C1 segment of cervical spinal cord (tissue), 14 donors: ENCODE data around the gene PDE7B.

Experiments used
- DNase-seq, 14 donors: peaks; one replicate each; lab custom pipeline; 2025; lab: John Stamatoyannopoulos, UW

PDE7B gene

GRCh38 chr6:136144251-136145023 lies 292.9 kb downstream of the PDE7B start:
- DNase-seq, result no peak

- no peak for DNase-seq
These were observed 294.6 kb downstream of the PDE7B start for GRCh38 chr6:136146130-136146529.

GRCh38 chr6:136147342-136147741 lies 295.8 kb downstream of the PDE7B start:
- no peak for DNase-seq

DNA sequence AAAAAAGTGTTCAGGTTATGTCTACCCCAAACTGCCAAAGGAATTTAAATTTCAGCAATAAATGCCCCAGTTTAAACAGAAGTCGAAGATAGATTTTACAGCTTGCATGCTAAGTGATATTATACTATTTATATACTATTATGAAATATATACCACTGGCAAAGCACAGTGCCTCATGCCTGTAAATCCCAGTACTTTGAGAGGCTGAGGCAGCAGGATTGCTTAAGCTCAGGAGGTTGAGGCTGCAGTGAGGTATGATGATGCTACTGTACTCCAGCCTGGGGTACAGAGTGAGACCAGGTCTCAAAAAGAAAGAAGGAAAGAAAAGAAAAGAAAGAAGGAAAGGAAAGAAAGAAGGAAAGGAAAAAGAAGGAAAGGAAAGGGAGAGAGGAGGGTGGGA lies 296.6 kb downstream of the PDE7B start:
- DNase-seq, result no peak

- no peak for DNase-seq
These were observed 297.0 kb downstream of the PDE7B start for GRCh38 chr6:136148523-136148922.

DNA sequence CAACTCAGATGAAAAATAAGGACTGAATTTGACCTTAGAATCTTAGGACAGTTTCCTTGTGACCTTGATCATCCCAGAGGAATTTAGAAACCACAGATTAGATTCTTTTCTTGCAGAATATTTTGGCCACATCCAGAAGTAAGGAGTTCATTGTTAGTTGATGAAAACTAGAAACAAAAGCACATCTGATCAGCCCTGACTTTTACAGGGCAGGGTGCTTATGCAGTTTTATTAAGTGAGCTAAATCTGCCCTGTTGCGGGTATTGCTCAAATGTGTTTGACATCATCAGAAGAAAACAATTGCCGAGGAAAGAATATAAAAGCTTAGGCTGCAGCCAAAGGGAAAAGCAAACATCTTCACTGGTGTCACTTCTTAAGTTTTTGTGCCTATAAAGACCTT lies 297.8 kb downstream of the PDE7B start:
- DNase-seq, result no peak

DNA sequence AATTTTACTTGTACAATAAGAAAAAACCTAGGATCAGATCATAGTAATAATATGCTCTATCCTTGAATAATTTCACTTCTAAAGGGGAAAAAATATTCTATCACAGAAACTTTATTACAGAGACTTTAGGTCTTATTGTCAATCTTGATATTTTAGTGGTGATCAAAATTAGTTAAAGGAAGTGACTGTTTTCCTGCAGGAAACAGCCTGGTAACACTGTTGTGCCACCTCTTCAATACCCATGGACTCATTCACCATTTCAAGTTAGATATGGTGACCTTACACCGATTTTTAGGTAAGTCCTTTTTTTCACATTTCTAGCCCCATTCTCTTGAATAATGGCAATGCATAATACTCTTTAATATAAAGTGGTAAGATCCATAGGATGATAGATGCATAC lies 299.5 kb downstream of the PDE7B start:
- DNase-seq, result no peak

DNA sequence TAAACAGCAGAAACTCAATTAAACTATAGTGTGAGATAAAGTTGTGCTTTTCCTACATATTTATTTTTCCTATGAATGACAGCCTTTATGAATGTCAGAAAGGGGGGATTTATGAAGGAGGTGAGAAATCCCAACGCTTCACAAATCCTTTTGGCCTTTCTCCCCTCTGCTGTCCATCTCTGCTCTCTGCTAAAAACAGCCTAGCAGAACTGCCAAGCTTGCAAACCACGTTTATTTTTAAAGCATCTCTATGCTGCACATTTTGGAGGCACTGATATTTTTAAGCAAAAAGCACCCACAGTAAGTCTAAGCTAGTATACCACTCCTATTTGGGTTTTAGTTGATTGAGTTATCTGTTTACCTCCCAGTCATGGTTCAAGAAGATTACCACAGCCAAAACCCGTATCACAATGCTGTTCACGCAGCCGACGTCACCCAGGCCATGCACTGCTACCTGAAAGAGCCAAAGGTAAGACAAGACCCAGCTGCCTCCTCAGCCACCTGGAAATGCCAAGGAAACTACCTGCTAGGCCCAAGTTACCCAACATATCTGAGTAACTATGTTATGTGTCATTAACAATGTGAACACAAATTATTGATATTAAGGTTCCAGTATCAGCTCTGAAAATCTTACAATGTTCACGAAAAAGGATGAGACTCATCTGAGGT lies 302.3 kb downstream of the PDE7B start:
- no peak for DNase-seq

GRCh38 chr6:136155191-136155590 lies 303.7 kb downstream of the PDE7B start:
- no peak for DNase-seq

DNA sequence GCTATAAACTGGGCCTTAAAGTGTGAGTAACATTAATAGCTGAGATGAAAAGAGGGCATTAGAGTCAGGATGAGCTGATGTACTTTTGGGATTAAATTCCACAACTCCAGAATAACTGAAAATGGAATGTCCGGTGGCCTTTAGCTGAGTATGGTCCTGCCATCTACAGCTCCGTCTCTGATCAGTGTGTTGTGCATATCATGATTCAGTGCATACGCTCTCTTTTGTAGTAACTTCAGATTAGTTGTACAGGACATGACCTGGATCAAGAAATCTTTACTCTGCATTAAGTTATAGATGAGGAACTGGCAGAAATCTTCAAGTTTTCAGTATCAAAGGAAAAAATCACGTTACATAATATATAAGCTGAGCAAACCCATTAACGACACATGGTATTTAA lies 306.2 kb downstream of the PDE7B start:
- no peak for DNase-seq

- peak in 2 of 14 donors; percentile 6 to 34 for DNase-seq
These were observed 306.9 kb downstream of the PDE7B start for GRCh38 chr6:136158387-136158821.

GRCh38 chr6:136158971-136159370 lies 307.5 kb downstream of the PDE7B start:
- no peak for DNase-seq

DNA sequence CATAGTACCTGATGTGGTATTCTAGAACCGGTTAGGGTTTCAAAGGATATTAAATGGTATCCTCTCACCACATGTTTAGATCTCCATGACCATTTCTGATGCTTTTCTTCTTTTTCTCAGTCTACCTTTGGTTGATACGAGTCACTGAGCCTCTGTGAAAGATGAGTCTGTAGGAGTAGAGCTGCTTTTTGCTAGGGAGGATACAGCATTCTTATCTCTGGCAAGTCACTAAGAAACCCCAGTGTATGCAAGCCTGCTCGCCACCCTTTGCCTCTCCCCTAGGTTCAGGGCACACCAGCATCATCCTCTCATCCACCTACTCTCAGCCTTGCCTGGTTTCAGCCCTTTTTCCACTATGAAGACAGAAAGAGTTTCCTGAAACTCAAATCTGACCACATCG lies 308.7 kb downstream of the PDE7B start:
- no peak for DNase-seq

DNA sequence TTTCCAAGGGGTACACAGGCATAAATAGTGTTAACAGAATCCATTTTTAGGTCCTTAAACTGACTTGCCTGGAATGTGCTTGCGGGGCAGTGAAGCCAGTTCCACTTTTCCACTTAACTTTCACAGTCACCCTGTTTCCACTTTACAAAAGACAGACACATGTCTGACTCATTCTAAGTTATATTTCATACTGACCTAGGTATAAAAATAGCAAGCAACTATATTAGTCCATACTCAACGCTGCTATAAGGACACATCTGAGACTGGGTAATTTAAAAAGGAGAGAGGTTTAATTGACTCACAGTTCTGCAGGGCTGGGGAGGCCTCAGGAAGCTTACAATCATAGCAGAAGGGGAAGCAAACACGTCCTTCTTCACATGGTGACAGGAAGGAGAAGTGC lies 310.4 kb downstream of the PDE7B start:
- DNase-seq, result no peak

GRCh38 chr6:136163260-136163659 lies 311.8 kb downstream of the PDE7B start:
- DNase-seq, result no peak

DNA sequence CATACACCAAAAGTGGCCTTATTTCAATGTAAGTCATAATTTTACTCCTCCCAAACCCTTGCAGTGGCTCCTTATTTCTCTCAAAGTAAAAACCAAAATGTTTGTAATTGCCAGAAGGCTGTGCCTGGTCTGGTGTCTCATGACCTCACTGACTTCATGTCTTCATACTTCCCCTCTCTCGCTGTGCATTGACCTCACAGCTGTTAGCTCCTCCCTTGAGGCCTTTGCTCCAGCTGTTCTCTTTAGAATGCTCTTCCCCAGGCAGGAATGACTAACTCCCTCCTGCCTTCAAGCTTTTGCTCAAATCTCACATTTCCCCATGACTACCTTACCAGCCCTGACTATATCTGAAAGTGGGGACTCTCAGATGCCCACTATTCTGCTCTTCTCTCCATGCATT lies 315.3 kb downstream of the PDE7B start:
- DNase-seq, result no peak

DNA sequence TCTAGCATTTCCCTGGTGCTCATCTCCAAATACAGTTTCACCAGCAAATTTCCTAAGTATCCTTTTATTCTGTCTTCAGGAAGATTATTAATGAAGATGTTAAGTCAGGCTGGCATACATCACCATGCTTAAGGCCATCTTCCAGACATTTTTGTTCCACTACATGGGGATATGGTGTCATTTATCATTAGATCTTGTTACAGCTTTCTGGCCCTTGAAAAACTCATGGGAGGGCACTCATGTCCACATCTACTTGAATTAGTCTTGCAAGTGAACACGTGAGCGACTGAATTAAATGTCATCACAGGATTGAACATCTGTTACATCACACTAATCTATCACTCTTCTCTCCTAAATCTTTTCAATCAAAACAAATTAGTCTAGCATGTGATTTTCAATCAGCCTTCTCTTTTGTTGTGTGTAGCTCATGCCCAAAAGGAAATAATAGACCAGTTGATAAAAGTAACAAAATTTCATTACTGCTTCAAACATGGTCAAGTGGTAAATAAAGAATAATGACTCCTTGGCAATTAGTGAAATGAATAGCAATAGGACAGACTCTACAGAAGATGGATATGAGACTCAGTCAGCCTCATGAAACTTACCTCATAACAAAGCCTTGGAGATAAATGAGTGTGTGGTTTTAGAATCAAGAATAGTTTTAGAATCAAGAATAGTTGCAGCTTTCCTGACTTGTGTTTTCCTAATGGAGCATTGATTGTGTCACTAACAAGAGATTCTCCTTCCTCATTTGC lies 318.1 kb downstream of the PDE7B start:
- no peak for DNase-seq

DNA sequence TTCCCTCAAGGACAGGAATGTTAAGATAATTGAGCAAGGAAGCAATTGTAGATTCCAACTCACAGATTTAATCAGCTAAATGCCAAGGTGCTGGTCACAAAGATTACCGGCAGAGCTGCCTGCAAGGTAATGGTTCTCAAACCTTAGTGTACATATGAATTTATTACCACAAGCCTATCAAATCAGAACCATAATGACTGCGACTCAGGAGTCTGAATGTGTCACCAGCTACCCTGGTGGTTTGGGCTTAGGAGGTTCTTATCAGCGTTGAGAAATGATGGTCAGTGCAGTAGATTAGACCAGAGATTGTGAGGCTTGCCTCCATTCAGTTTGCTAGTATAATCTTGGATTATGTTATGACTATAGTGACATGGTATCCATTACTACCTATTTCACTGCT lies 319.7 kb downstream of the PDE7B start:
- DNase-seq, result no peak

DNA sequence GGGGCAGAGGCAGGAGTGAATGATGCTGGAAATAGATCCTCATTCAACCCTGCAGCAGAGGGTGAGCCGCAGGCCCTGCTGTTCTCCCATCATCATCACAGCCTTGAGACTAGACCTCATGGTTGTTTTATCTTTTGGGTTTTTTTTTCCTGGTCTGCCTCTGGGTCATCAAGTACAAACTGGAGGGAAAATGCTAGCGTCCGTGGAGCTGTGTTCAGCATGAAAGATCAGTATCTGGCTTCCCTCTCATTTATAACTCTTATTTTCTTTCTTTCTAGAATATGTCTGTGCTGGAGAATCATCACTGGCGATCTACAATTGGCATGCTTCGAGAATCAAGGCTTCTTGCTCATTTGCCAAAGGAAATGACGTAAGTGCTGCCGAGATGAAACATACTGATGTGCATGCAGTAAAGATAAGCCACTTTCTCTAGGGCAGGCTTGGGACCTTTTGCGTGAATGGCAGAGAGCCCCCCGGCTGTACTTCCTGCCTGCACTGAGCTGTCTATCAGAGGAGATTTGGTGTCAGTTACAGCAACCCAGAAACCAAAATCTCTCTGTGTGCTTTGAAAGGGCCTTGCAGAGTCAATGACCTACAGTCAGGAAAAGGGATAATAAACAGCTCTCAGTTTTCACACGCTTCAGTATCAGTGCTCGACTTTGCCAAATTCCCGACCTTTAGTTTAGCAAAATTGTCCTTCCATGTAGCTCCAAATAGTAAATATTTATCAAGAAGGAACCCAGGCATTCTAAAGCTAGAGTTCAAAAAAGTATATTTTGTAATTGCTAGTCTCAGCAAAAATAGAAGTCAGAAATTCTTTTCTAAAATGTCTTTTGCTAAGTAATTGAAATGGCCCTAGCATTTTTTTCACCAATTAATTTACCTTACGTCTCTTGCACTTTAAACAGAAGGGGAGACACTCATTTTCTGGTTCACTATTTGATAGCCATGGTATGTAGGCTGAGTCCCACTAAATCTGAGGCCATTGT lies 322.3 kb downstream of the PDE7B start:
- DNase-seq, result no peak

DNA sequence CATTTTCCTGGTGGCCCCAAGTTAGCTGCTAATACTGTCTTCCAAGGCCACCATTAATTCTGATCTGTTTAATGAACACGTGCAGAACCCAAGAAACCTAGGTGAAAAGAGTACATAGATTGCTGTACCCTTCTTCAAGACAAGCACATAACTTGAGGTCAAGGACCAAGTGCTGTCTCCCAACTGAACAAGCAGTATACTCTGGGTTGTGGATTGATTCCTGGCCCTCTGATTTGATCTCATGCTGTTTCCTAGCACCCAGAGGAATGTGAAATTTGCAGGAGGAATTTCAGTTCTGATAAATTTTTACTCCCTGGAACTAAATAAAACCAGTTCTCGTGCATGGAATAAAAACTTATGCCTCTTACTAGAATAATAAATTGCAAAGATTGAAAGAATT lies 323.0 kb downstream of the PDE7B start:
- no peak for DNase-seq

- no peak for DNase-seq
These were observed 324.4 kb downstream of the PDE7B start for GRCh38 chr6:136175873-136176272.
